Natural killer cell (primary cell): ENCODE data around the gene SPATA1. TPM values are rescaled to one million over a fixed set of nuclear protein-coding genes. Genes with fewer than 3 reads are reported as not detected.

ENCODE experiments used
- ATAC-seq, 3 donors: fragments of 150-1000 bp in 2 of 3; fragments of 200-7000 bp in 1 of 3; cut with Tn5 transposase; 1 replicate in 1 of 3; 2 replicates in 2 of 3; pipeline ENCODE4 v1.10.0; 2021; ENCODE audit warnings: mild to moderate bottlenecking in 2 of 3, moderate library complexity in 2 of 3
- DNase-seq, 2 donors: peaks; one replicate each; pipeline versions ENCODE4 v3.0.0 to v3.0.0-alpha.2; 2013 to 2021; ENCODE audit warnings: mixed read lengths in 1 of 2
- H3K27ac ChIP-seq: one replicate; pipeline ENCODE4 v1.5.1; 2013; ENCODE audit warnings: mild to moderate bottlenecking, low read length
- H3K27me3 ChIP-seq: one replicate; pipeline ENCODE4 v1.6.1; 2013; ENCODE audit warnings: low read length; ENCODE audit not compliant: control insufficient read depth, insufficient read depth
- H3K36me3 ChIP-seq: one replicate; pipeline ENCODE4 v1.6.1; 2013; ENCODE audit warnings: low read length; ENCODE audit not compliant: control insufficient read depth, insufficient read depth
- H3K4me1 ChIP-seq: one replicate; pipeline ENCODE4 v1.6.1; 2013; ENCODE audit warnings: low read length; ENCODE audit not compliant: control insufficient read depth, insufficient read depth
- H3K4me3 ChIP-seq: one replicate; pipeline ENCODE4 v1.5.1; 2013; ENCODE audit warnings: low read length
- H3K9me3 ChIP-seq: one replicate; pipeline ENCODE4 v1.6.1; 2013; ENCODE audit warnings: low read length; ENCODE audit not compliant: control insufficient read depth, insufficient read depth
- H3K27ac Mint-ChIP-seq, 2 donors: one replicate each; pipeline ENCODE4 v1.8.0; 2022; ENCODE audit warnings: mild to moderate bottlenecking in 2 of 2, mixed read lengths in 2 of 2, moderate library complexity in 1 of 2
- H3K27me3 Mint-ChIP-seq, 2 donors: one replicate each; pipeline ENCODE4 v1.8.0; 2022; ENCODE audit warnings: low read depth in 2 of 2, mixed read lengths in 2 of 2
- H3K36me3 Mint-ChIP-seq: one replicate; pipeline ENCODE4 v1.8.0; 2022; ENCODE audit warnings: mixed read lengths
- H3K4me1 Mint-ChIP-seq, 2 donors: one replicate each; pipeline ENCODE4 v1.8.0; 2022; ENCODE audit warnings: mixed read lengths in 2 of 2
- H3K4me3 Mint-ChIP-seq: one replicate; pipeline ENCODE4 v1.8.0; 2022; ENCODE audit warnings: mild to moderate bottlenecking, moderate library complexity, mixed read lengths
- H3K9me3 Mint-ChIP-seq, 2 donors: one replicate each; pipeline ENCODE4 v1.8.0; 2022; ENCODE audit warnings: mixed read lengths in 2 of 2
- WGBS: methylation state at CpG from one replicate; pipeline ENCODE4 v1.1.7; 2013; ENCODE audit warnings: missing lambda C conversion rate; ENCODE audit not compliant: insufficient coverage; 5-methylcytosine and 5-hydroxymethylcytosine counted together
- intact Hi-C: fragments of 100-400 bp; cut with micrococcal nuclease; formaldehyde crosslinking; loops from one replicate; pipeline ENCODE4 v1.14.2; 2022
- total RNA-seq, 4 donors: library from RNA; stranded (reverse); fragments of 120-200 nt in 1 of 4; gene quantifications; one replicate each; pipeline versions ENCODE4 v1.2.3 to v1.2.4, GENCODE V29; 2013 to 2022
- TF ChIP-seq, protein P1 (sequence below): fragments of 200-600 bp; IDR thresholded peaks from one replicate; pipeline ENCODE4 v1.8.0; 2022; ENCODE audit warnings: antibody characterized with exemption

The SPATA1 gene
- total RNA-seq, 3 donors from 2014 or later (not counting 1 experiment from before 2014, with no cell fraction given) = 0.63 to 4.1 (median 2.1) TPM

GRCh38 chr1:84510165-84510564 lies 4.0 kb downstream of the SPATA1 start:
- Histone ChIP-seq H3K4me1 (peaks cover under 1% of the 10 kb centered on the region), H3K36me3 (no peaks in the 10 kb centered on the region), H3K9me3 (no peaks in the 10 kb centered on the region), H3K4me3 (no peak overlapping the region), H3K27ac (no peak overlapping the region), H3K27me3 (no peaks in the 10 kb centered on the region)
- no peaks in the 10 kb centered on the region for H3K27me3 Mint-ChIP-seq
- intact Hi-C loops = no loop called here
- peaks cover 5 to 13% of the 10 kb centered on the region in 2 donors for H3K4me1 Mint-ChIP-seq
- H3K27ac Mint-ChIP-seq = no peak overlapping the region
- TF ChIP-seq, protein P1, sequence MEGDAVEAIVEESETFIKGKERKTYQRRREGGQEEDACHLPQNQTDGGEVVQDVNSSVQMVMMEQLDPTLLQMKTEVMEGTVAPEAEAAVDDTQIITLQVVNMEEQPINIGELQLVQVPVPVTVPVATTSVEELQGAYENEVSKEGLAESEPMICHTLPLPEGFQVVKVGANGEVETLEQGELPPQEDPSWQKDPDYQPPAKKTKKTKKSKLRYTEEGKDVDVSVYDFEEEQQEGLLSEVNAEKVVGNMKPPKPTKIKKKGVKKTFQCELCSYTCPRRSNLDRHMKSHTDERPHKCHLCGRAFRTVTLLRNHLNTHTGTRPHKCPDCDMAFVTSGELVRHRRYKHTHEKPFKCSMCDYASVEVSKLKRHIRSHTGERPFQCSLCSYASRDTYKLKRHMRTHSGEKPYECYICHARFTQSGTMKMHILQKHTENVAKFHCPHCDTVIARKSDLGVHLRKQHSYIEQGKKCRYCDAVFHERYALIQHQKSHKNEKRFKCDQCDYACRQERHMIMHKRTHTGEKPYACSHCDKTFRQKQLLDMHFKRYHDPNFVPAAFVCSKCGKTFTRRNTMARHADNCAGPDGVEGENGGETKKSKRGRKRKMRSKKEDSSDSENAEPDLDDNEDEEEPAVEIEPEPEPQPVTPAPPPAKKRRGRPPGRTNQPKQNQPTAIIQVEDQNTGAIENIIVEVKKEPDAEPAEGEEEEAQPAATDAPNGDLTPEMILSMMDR = no peak
- DNase-seq = no peak
- H3K4me3 Mint-ChIP-seq = no peak overlapping the region
- H3K9me3 Mint-ChIP-seq = no peaks in the 10 kb centered on the region
- H3K36me3 Mint-ChIP-seq = no peaks in the 10 kb centered on the region
- WGBS = 100% methylated on average over 1 of the region's 2 CpGs
- no peak for ATAC-seq

- H3K36me3 Mint-ChIP-seq = no peaks in the 10 kb centered on the region
- H3K9me3 ChIP-seq = no peaks in the 10 kb centered on the region
- H3K27ac ChIP-seq = no peak overlapping the region
- no peak overlapping the region for H3K4me3 ChIP-seq
- peaks cover under 1 to 8% of the 10 kb centered on the region in 2 donors for H3K4me1 Mint-ChIP-seq
- no peak overlapping the region for H3K4me3 Mint-ChIP-seq
- H3K36me3 ChIP-seq = no peaks in the 10 kb centered on the region
- H3K27me3 ChIP-seq = no peaks in the 10 kb centered on the region
- intact Hi-C loops = no loop called here
- H3K27ac Mint-ChIP-seq = no peak overlapping the region
- no peaks in the 10 kb centered on the region for H3K4me1 ChIP-seq
- ATAC-seq (no peak), DNase-seq (no peak)
- TF ChIP-seq, protein P1 = no peak
- H3K27me3 Mint-ChIP-seq = no peaks in the 10 kb centered on the region
- WGBS = no CpG with 5 or more reads among the region's 3 CpGs
- no peaks in the 10 kb centered on the region for H3K9me3 Mint-ChIP-seq
Observed at GRCh38 chr1:84510668-84511067, 4.5 kb downstream of the SPATA1 start.

DNA sequence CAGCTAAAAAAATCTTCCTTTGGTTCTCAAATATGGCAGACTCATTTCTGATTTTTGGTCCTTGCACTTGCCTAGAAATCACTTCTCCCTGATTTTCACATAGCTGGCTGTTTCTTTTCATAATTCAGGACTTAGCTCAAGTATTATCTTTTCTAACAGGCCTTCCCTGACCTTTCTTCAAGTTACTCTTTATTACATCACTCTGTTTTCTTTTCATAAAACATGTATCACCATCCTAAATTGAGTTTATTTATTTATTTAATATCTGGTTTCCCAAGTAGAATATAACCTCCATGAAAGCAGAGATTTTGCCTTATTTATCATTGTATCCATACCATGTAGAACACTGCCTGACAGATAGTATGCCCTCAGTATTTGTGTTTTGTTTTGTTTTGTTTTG lies 18.4 kb downstream of the SPATA1 start:
- no peak overlapping the region for H3K27ac Mint-ChIP-seq
- Histone ChIP-seq H3K9me3 (no peaks in the 10 kb centered on the region), H3K36me3 (peaks cover 1% of the 10 kb centered on the region), H3K27ac (no peak overlapping the region), H3K27me3 (no peaks in the 10 kb centered on the region), H3K4me3 (no peak overlapping the region), H3K4me1 (no peaks in the 10 kb centered on the region)
- H3K4me1 Mint-ChIP-seq = no peaks in the 10 kb centered on the region
- DNase-seq (no peak), ATAC-seq (no peak)
- intact Hi-C loops = no loop called here
- no peaks in the 10 kb centered on the region for H3K36me3 Mint-ChIP-seq
- no peaks in the 10 kb centered on the region for H3K9me3 Mint-ChIP-seq
- TF ChIP-seq, protein P1 = no peak
- H3K4me3 Mint-ChIP-seq = no peak overlapping the region
- H3K27me3 Mint-ChIP-seq = no peaks in the 10 kb centered on the region

DNA sequence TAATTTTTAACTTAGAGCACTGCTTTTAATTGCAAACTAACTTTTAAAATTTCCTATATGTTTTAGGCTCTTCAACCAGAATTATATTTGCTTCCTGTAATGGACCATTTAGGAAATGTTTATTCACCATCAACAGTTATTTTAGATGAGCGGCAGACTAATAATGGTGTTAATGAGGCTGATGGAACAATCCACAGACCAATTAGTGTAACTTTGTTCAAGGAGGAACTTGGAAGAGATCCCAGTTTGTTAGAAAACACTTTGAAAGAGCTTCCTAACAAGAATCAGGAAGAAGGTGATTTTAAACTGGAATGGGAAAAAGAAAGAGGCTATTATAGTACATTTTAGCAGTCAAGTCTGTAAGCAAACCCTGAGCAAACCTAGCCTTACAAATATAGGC lies 19.6 kb downstream of the SPATA1 start:
- Mint-ChIP-seq H3K4me1 (no peaks in the 10 kb centered on the region), H3K27me3 (no peaks in the 10 kb centered on the region), H3K9me3 (no peaks in the 10 kb centered on the region), H3K27ac (no peak overlapping the region), H3K4me3 (no peak overlapping the region), H3K36me3 (no peaks in the 10 kb centered on the region)
- TF ChIP-seq, protein P1 = no peak
- Histone ChIP-seq H3K27me3 (no peaks in the 10 kb centered on the region), H3K27ac (no peak overlapping the region), H3K4me3 (no peak overlapping the region), H3K9me3 (no peaks in the 10 kb centered on the region), H3K4me1 (no peaks in the 10 kb centered on the region), H3K36me3 (peaks cover 2% of the 10 kb centered on the region)
- DNase-seq = no peak
- WGBS = 83% methylated on average over 1 of the region's 1 CpG
- no peak for ATAC-seq
- intact Hi-C loops = no loop called here
